Measurements from ENCODE around the gene SSBP2.

SSBP2 gene

DNA sequence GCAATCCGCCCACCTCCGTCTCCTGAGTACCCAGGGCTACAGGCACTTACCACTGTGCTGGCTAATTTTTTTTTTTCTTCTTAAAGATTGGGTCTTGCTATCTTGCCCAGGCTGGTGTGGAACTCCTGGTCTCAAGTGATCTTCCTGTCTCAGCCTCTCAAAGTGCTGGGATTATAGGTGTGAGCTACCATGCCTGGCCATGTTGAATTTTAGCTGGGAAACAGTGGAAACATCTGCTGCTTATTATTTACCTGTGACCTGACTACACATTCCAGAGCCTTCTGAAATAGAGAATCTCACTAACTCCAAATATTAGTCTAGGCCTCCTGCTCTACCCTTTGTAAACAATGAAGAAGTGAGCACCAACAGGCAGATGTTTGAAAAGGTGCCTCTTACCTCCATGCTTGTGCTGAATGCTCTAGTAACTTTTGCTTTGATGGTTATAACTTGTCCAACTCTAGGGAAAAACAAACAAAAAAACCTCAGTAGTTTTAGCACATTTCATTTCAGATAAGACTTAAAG lies 379.5 kb downstream of the SSBP2 start:
- Histone ChIP-seq H3K4me1 (ENCODE audit: control insufficient read depth, insufficient read depth, low read length, poor library complexity, severe bottlenecking) (no peaks in the 10 kb centered on the region), H3K27me3 (replicated peaks; ENCODE audit: control insufficient read depth, insufficient read depth, low read length, poor library complexity, severe bottlenecking) (peaks cover 2% of the 10 kb centered on the region), H3K27ac (ENCODE audit: insufficient read depth, low read length, poor library complexity, severe bottlenecking) (no peak overlapping the region), H3K9me3 (ENCODE audit: control insufficient read depth, low read length) (no peaks in the 10 kb centered on the region), H3K4me3 (ENCODE audit: insufficient read depth, low read depth, low read length, poor library complexity, severe bottlenecking) (no peak overlapping the region), H3K36me3 (ENCODE audit: control insufficient read depth, insufficient read depth, low read length) (no peaks in the 10 kb centered on the region)
- DNase-seq = no peak

DNA sequence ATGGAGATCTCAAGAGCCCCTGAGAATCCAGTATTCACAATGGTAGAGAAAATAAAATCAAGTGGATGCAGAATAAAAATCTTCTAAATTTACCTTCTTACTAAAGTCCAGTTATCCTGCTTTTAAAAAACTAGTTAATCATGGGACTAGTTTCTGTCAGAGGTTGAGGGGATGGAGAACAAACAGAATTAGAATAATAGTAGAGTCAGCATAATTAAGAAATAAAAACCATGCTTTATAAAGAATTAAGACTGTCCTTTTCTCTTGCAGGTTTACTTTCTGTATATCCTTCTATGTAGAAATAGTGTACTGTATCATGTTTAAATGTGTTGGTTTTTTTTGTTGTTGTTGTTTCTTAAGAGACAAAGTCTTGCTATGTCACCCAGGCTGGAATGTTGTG lies 380.0 kb downstream of the SSBP2 start:
- Histone ChIP-seq H3K9me3 (ENCODE audit: control insufficient read depth, low read length) (no peaks in the 10 kb centered on the region), H3K27me3 (replicated peaks; ENCODE audit: control insufficient read depth, insufficient read depth, low read length, poor library complexity, severe bottlenecking) (peaks cover 2% of the 10 kb centered on the region), H3K4me1 (ENCODE audit: control insufficient read depth, insufficient read depth, low read length, poor library complexity, severe bottlenecking) (no peaks in the 10 kb centered on the region), H3K4me3 (ENCODE audit: insufficient read depth, low read depth, low read length, poor library complexity, severe bottlenecking) (no peak overlapping the region), H3K36me3 (ENCODE audit: control insufficient read depth, insufficient read depth, low read length) (no peaks in the 10 kb centered on the region), H3K27ac (ENCODE audit: insufficient read depth, low read length, poor library complexity, severe bottlenecking) (no peak overlapping the region)
- no peak for DNase-seq

- no peak overlapping the region for H3K27ac ChIP-seq (ENCODE audit: insufficient read depth, low read length, poor library complexity, severe bottlenecking)
- DNase-seq = no peak
- H3K4me3 ChIP-seq (ENCODE audit: insufficient read depth, low read depth, low read length, poor library complexity, severe bottlenecking) = no peak overlapping the region
- peaks cover 2% of the 10 kb centered on the region for H3K27me3 ChIP-seq (replicated peaks; ENCODE audit: control insufficient read depth, insufficient read depth, low read length, poor library complexity, severe bottlenecking)
- H3K36me3 ChIP-seq (ENCODE audit: control insufficient read depth, insufficient read depth, low read length) = no peaks in the 10 kb centered on the region
- no peaks in the 10 kb centered on the region for H3K9me3 ChIP-seq (ENCODE audit: control insufficient read depth, low read length)
- no peaks in the 10 kb centered on the region for H3K4me1 ChIP-seq (ENCODE audit: control insufficient read depth, insufficient read depth, low read length, poor library complexity, severe bottlenecking)
These were observed 385.4 kb downstream of the SSBP2 start for GRCh38 chr5:81365541-81365940.

DNA sequence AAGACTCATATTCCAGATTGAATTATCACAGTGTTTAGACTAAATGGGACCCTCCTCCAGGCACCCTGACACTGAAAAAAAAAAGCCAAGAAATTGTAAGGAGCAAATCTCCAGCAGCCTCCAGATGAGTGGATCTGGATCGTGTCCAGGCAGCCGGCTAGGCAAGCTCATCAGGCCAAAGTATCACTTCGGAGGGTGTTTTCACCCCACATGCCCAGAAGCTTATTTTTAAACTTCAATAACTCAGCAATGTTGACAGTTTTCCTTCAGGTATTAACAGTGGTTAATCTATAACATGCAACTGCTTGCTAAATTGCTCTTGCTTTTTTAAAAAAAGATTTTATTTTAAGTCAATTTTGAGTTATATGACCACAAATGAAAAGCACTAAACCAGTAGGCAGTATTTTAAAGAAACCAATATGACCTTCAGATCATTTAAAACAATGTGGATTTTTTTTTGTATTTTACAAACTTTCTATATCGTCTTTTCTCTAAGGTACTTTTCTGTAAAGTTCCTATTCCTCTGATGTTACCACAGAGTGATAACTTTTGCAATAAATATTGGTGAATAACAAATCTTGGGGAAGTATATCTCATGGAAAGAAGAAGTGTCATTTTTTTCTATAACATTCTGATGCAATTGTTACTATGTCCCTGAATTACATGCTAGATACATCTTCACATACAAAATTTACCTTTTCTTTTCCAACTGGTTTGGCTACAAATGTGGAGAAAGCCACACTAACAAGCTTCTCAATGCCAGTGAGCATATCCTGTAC lies 387.6 kb downstream of the SSBP2 start:
- H3K27ac ChIP-seq (ENCODE audit: insufficient read depth, low read length, poor library complexity, severe bottlenecking) = no peak overlapping the region
- no peaks in the 10 kb centered on the region for H3K4me1 ChIP-seq (ENCODE audit: control insufficient read depth, insufficient read depth, low read length, poor library complexity, severe bottlenecking)
- no peak overlapping the region for H3K4me3 ChIP-seq (ENCODE audit: insufficient read depth, low read depth, low read length, poor library complexity, severe bottlenecking)
- H3K36me3 ChIP-seq (ENCODE audit: control insufficient read depth, insufficient read depth, low read length) = no peaks in the 10 kb centered on the region
- peaks cover 2% of the 10 kb centered on the region for H3K27me3 ChIP-seq (replicated peaks; ENCODE audit: control insufficient read depth, insufficient read depth, low read length, poor library complexity, severe bottlenecking)
- no peaks in the 10 kb centered on the region for H3K9me3 ChIP-seq (ENCODE audit: control insufficient read depth, low read length)
- DNase-seq = no peak

Measured in effector memory CD4-positive, alpha-beta T cell (primary cell).